22Rv1 (cell line): ENCODE data around the gene CDC42BPB.
"Not testable (repeated sequence)": the region's sequence is repeated elsewhere in the genome, so short reads cannot be mapped to it uniquely, and the experiment has no call there.

Experiments
- ZFX ChIP-seq: fragments of 450-650 bp; IDR thresholded peaks from 2 replicates; pipeline ENCODE4 v1.6.1; 2017; ENCODE audit warnings: antibody characterized with exemption, borderline replicate concordance
- TF ChIP-seq, protein P1 (sequence below): fragments of 450-650 bp; IDR thresholded peaks from 2 replicates; pipeline ENCODE4 v1.5.1; 2017; ENCODE audit warnings: mild to moderate bottlenecking

GRCh38 chr14:102896735-102897134 lies 160.6 kb downstream of the CDC42BPB start:
- TF ChIP-seq, protein P1, sequence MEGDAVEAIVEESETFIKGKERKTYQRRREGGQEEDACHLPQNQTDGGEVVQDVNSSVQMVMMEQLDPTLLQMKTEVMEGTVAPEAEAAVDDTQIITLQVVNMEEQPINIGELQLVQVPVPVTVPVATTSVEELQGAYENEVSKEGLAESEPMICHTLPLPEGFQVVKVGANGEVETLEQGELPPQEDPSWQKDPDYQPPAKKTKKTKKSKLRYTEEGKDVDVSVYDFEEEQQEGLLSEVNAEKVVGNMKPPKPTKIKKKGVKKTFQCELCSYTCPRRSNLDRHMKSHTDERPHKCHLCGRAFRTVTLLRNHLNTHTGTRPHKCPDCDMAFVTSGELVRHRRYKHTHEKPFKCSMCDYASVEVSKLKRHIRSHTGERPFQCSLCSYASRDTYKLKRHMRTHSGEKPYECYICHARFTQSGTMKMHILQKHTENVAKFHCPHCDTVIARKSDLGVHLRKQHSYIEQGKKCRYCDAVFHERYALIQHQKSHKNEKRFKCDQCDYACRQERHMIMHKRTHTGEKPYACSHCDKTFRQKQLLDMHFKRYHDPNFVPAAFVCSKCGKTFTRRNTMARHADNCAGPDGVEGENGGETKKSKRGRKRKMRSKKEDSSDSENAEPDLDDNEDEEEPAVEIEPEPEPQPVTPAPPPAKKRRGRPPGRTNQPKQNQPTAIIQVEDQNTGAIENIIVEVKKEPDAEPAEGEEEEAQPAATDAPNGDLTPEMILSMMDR = not testable (repeated sequence)
- TF ChIP-seq ZFX = not testable (repeated sequence)
